Skeletal muscle tissue (tissue), 4 donors: ENCODE measurements around the gene STK31. TPM values are rescaled to one million over a fixed set of nuclear protein-coding genes. Genes with fewer than 3 reads are reported as not detected.
"Not testable (repeated sequence)": the region's sequence is repeated elsewhere in the genome, so short reads cannot be mapped to it uniquely, and the experiment has no call there.

Source experiments
- H3K27ac ChIP-seq: one replicate; pipeline ENCODE4 v1.7.0; 2013; ENCODE audit warnings: mild to moderate bottlenecking, low read depth, low read length, inconsistent platforms
- H3K27me3 ChIP-seq, 3 donors: one replicate each; pipeline ENCODE4 v1.7.0; 2013; ENCODE audit warnings: low read length in 3 of 3; ENCODE audit not compliant: control insufficient read depth in 3 of 3, insufficient read depth in 3 of 3
- H3K36me3 ChIP-seq, 3 donors: one replicate each; pipeline ENCODE4 v1.7.0; 2013; ENCODE audit warnings: low read length in 3 of 3; ENCODE audit not compliant: control insufficient read depth in 3 of 3, insufficient read depth in 3 of 3
- H3K4me1 ChIP-seq, 3 donors: one replicate each; pipeline ENCODE4 v1.7.0; 2013; ENCODE audit warnings: low read length in 3 of 3, mild to moderate bottlenecking in 3 of 3; ENCODE audit not compliant: control insufficient read depth in 3 of 3, insufficient read depth in 3 of 3
- H3K4me3 ChIP-seq, 3 donors: one replicate each; pipeline ENCODE4 v1.7.0; 2013; ENCODE audit warnings: low read length in 3 of 3
- H3K9ac ChIP-seq, 3 donors: one replicate each; pipeline ENCODE4 v1.7.0; 2013; ENCODE audit warnings: low read length in 3 of 3, mild to moderate bottlenecking in 3 of 3, moderate library complexity in 2 of 3, low read depth in 1 of 3
- H3K9me3 ChIP-seq, 3 donors: one replicate each; pipeline ENCODE4 v1.7.0; 2013; ENCODE audit warnings: low read length in 3 of 3; ENCODE audit not compliant: control insufficient read depth in 3 of 3
- total RNA-seq: library from RNA; depleted of rRNA; stranded (reverse); fragments of >200 nt; gene quantifications from one replicate; pipeline ENCODE4 v1.2.3, GENCODE V29; 2014
- donor health status: Osteomylitis.

STK31 gene
- total RNA-seq, 1 donor from 2014 or later: 1.0 TPM

DNA sequence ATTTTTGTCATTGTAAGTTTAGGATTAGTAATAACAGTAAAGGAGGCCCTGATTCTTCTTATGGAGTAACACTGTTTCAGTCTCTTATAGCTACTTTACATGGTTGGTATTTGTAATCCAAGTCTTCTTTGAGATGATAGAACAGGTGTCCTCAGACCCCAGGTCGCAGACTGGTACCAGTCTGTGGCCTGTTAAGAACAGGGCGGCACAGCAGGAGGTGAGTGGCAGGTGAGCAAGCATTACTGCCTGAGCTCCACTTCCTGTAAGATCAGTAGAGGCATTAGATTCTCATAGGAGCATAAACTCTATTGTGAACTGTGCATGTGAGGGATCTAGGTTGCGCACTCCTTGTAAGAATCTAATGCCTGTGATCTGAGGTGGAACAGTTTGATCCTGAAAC is 77.3 kb downstream of the STK31 start:
- no peaks in the 10 kb centered on the region for H3K4me1 ChIP-seq
- no peak overlapping the region for H3K4me3 ChIP-seq
- H3K36me3 ChIP-seq: no peaks in the 10 kb centered on the region
- no peak overlapping the region for H3K9ac ChIP-seq
- no peak overlapping the region for H3K27ac ChIP-seq
- H3K27me3 ChIP-seq: no peaks in the 10 kb centered on the region
- no peaks in the 10 kb centered on the region for H3K9me3 ChIP-seq

DNA sequence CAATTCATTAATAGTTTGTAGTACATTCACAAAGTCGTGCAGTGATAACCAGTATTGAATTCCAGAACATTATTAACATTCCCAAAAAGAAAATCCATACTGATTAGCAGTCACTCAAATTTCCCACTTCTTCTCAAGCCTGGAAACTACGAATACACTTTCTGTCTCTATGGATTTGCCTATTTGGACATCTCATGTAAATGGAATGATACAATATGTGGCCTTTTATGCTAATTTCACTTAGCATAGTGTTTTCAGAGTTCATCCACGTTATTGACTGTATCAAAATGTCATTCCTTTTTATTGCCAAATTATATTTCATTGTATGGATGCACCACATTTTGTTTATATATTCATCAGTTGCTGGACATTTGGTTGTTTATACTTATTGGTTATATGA is 78.8 kb downstream of the STK31 start:
- H3K36me3 ChIP-seq: no peaks in the 10 kb centered on the region
- no peaks in the 10 kb centered on the region for H3K4me1 ChIP-seq
- H3K9ac ChIP-seq: no peak overlapping the region
- no peak overlapping the region for H3K27ac ChIP-seq
- no peaks in the 10 kb centered on the region for H3K27me3 ChIP-seq
- no peaks in the 10 kb centered on the region for H3K9me3 ChIP-seq
- no peak overlapping the region for H3K4me3 ChIP-seq

DNA sequence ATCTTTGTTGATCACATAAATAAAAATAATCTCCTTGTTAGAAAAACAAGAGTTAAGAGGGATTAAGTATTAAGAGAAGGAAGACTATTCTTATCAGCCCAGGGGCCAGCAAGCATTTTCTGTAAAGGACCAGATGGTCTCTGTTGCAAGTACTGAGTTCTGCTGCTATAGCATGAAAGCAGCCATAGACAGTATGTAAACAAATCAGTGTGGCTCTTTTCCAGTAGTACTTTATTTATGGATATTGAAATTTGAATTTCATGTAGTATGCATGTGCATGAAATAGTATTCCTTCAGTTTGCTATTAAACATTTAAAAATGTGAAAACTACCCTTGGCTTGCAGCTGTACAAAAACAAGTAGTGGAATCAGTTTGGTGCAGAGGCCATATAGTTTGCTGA is 81.7 kb downstream of the STK31 start:
- Histone ChIP-seq H3K27ac (no peak overlapping the region), H3K27me3 (no peaks in the 10 kb centered on the region), H3K36me3 (no peaks in the 10 kb centered on the region), H3K4me1 (no peaks in the 10 kb centered on the region), H3K9me3 (peaks cover 0 to 3% (median 0%) of the 10 kb centered on the region in 3 donors), H3K9ac (no peak overlapping the region), H3K4me3 (no peak overlapping the region)

DNA sequence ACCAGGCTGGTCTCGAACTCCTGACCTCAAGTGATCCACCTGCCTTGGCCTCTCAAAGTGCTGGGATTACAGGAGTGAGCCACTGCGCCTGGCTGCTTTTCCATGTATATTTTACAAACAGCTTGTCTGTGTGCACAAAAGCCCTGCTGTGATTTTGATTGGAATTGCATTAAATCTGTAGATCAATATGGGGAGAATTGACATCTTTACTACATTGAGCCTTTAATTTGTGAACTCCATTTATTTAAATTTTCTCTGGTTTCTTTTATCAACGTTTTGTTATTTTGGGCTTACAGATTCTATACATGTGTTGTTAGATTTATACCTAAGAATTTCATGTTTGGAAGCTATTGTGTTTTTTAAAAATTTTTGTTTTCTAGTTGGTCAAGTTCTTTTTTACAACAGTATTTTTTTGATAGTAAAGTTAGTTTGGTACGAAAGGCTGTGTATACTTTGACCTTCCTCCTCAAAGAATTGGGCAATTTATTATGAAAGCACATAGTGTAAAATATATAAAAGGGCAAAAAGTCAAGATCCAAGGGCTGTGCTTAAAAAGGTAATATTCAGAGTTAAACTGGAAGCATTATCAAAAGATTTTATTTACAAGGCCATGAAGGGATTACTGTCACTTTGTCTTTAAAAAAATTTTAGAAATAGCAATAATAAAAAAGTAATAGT is 92.8 kb downstream of the STK31 start:
- no peak overlapping the region for H3K4me3 ChIP-seq
- no peak overlapping the region for H3K9ac ChIP-seq
- H3K27ac ChIP-seq: no peak overlapping the region
- H3K9me3 ChIP-seq: no peaks in the 10 kb centered on the region
- H3K4me1 ChIP-seq: no peaks in the 10 kb centered on the region
- H3K27me3 ChIP-seq: no peaks in the 10 kb centered on the region
- H3K36me3 ChIP-seq: no peaks in the 10 kb centered on the region

GRCh38 chr7:23804707-23805106 is 94.7 kb downstream of the STK31 start:
- Histone ChIP-seq H3K27ac (no peak overlapping the region), H3K4me3 (no peak overlapping the region), H3K9me3 (peaks cover 0 to 4% (median 2%) of the 10 kb centered on the region in 3 donors), H3K27me3 (no peaks in the 10 kb centered on the region), H3K36me3 (no peaks in the 10 kb centered on the region), H3K4me1 (no peaks in the 10 kb centered on the region), H3K9ac (no peak overlapping the region)

DNA sequence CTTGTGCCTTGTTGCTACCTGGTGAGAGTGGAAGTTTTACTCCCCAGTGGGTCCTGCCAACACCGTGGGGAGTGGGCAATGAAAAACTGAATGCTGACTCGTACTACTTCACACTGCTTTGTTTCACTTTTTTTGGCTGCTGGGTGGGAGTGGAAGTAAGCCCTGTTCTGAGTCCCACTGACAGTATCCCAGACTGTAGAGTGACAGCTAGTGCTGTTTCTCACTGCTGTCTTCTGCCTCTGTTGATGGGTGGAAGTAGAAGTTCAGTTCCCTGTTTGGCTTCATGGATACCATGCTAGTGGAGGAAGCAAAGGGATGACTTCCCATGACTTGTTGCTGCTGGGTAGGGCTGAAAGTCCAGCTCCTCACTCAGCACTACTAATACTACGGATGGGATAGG is 98.4 kb downstream of the STK31 start:
- H3K27me3 ChIP-seq: no peaks in the 10 kb centered on the region
- H3K9me3 ChIP-seq: peaks cover 0 to 8% (median 4%) of the 10 kb centered on the region in 3 donors
- no peaks in the 10 kb centered on the region for H3K4me1 ChIP-seq
- no peaks in the 10 kb centered on the region for H3K36me3 ChIP-seq
- no peak overlapping the region for H3K27ac ChIP-seq
- H3K4me3 ChIP-seq: no peak overlapping the region
- H3K9ac ChIP-seq: no peak overlapping the region

GRCh38 chr7:23810099-23810498 is 100.1 kb downstream of the STK31 start:
- H3K27ac ChIP-seq: no peak overlapping the region

DNA sequence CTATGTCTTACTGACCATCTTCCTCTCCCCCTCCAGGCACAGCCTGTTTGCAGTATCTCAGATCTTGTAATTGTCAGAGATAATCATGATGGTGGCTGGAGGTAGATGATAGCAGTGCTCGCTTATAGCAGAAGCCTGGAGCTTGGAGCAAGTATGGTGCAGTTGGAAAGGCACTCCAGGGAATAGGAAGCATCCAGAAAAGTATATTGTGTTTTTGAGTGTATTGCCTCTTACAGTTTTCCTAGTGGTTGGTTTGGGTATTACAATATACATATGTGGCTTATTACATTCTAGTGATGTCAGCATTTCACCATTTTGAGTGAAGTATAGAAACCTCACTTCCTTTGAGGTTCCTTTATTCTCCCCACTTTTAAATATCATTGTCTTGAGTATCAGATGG is 101.5 kb downstream of the STK31 start:
- H3K4me3 ChIP-seq: no peak overlapping the region
- no peaks in the 10 kb centered on the region for H3K36me3 ChIP-seq
- no peaks in the 10 kb centered on the region for H3K27me3 ChIP-seq
- peaks cover 2 to 8% (median 4%) of the 10 kb centered on the region in 3 donors for H3K9me3 ChIP-seq
- H3K4me1 ChIP-seq: no peaks in the 10 kb centered on the region
- H3K27ac ChIP-seq: no peak overlapping the region
- no peak overlapping the region for H3K9ac ChIP-seq

More at GRCh38 chr7:23810099-23810498, 100.1 kb downstream of the STK31 start:
- Histone ChIP-seq H3K9ac (no peak overlapping the region), H3K27me3 (no peaks in the 10 kb centered on the region), H3K36me3 (no peaks in the 10 kb centered on the region), H3K4me1 (no peaks in the 10 kb centered on the region), H3K4me3 (no peak overlapping the region), H3K9me3 (peaks cover 2 to 8% (median 4%) of the 10 kb centered on the region in 3 donors)

DNA sequence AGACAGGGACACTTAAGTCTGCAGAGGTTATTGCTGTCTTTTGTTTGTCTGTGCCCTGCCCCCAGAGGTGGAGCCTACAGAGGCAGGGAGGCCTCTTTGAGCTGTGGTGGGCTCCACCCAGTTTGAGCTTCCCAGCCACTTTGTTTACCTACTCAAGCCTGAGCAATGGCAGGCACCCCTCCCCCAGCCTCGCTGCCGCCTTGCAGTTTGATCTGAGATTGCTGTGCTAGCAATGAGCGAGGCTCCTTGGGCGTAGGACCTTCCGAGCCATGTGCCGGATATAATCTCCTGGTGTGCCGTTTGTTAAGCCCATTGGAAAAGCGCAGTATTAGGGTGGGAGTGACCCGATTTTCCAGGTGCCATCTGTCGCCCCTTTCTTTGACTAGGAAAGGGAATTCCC is 118.1 kb downstream of the STK31 start:
- not testable (repeated sequence) for H3K27ac ChIP-seq, H3K4me1 ChIP-seq, H3K36me3 ChIP-seq, H3K9ac ChIP-seq, H3K27me3 ChIP-seq, H3K9me3 ChIP-seq, H3K4me3 ChIP-seq

- H3K9ac ChIP-seq, H3K4me3 ChIP-seq, H3K4me1 ChIP-seq, H3K27me3 ChIP-seq, H3K27ac ChIP-seq, H3K36me3 ChIP-seq, H3K9me3 ChIP-seq: not testable (repeated sequence)
These were observed 122.7 kb downstream of the STK31 start for GRCh38 chr7:23832733-23833132.
